Activated CD8-positive, alpha-beta memory T cell treated with anti-CD3 and anti-CD28 coated beads, Interleukin-2, amount 50 U/mL, for 48 hours (primary cell): ENCODE results near the gene NXPE4.
"Not testable (repeated sequence)": the region's sequence is repeated elsewhere in the genome, so short reads cannot be mapped to it uniquely, and the experiment has no call there.

ENCODE experiments used
- DNase-seq: peaks from one replicate; pipeline ENCODE4 v3.0.0-alpha.2; 2020

NXPE4 gene

GRCh38 chr11:114609429-114609828, 13.8 kb upstream of the NXPE4 start:
- no peak for DNase-seq

- DNase-seq, result not testable (repeated sequence)
Measured at GRCh38 chr11:114608605-114609004, 13.0 kb upstream of the NXPE4 start.

- no peak for DNase-seq
Measured at GRCh38 chr11:114607753-114608459, 12.3 kb upstream of the NXPE4 start.

GRCh38 chr11:114606802-114607075, 11.2 kb upstream of the NXPE4 start:
- not testable (repeated sequence) for DNase-seq

GRCh38 chr11:114606003-114606801, 10.6 kb upstream of the NXPE4 start:
- DNase-seq, result no peak

GRCh38 chr11:114605370-114605769, 9.8 kb upstream of the NXPE4 start:
- no peak for DNase-seq

GRCh38 chr11:114604886-114605285, 9.3 kb upstream of the NXPE4 start:
- DNase-seq, result no peak

- DNase-seq, result no peak
Measured at GRCh38 chr11:114604179-114604813, 8.7 kb upstream of the NXPE4 start.

- DNase-seq, result not testable (repeated sequence)
Measured at GRCh38 chr11:114603151-114603550, 7.6 kb upstream of the NXPE4 start.

GRCh38 chr11:114598461-114598860, 2.9 kb upstream of the NXPE4 start:
- DNase-seq, result no peak

- DNase-seq, result no peak
Measured at GRCh38 chr11:114596175-114596919, 761 bp upstream of the NXPE4 start.

- DNase-seq, result no peak
Measured at GRCh38 chr11:114594703-114595102, 883 bp downstream of the NXPE4 start.

- no peak for DNase-seq
Measured at GRCh38 chr11:114587398-114587953, 8.1 kb downstream of the NXPE4 start.

GRCh38 chr11:114586797-114587196, 8.8 kb downstream of the NXPE4 start:
- no peak for DNase-seq

GRCh38 chr11:114571712-114572111, 23.9 kb downstream of the NXPE4 start:
- no peak for DNase-seq

GRCh38 chr11:114569801-114570200, 25.8 kb downstream of the NXPE4 start:
- no peak for DNase-seq

GRCh38 chr11:114566276-114566675, 29.3 kb downstream of the NXPE4 start:
- DNase-seq, result no peak

- DNase-seq, result no peak
Measured at GRCh38 chr11:114564831-114565230, 30.8 kb downstream of the NXPE4 start.

GRCh38 chr11:114563077-114563476, 32.5 kb downstream of the NXPE4 start:
- DNase-seq, result no peak

GRCh38 chr11:114562166-114562916, 33.2 kb downstream of the NXPE4 start:
- no peak for DNase-seq

GRCh38 chr11:114559425-114560310, 35.9 kb downstream of the NXPE4 start, which contains the start of gene NXPE1:
TSS of gene NXPE1 (minus strand) at chr11:114559881. CDS start at chr11:114551201, 8,680 bp downstream.
- DNase-seq, result no peak
